GM19035 (cell line): ENCODE data around the gene ANKRD40CL.
A peak's percentile ranks its signal among the peaks of the same experiment; 100 is the strongest.

ENCODE experiments used
- ATAC-seq: cut with Tn5 transposase; IDR thresholded peaks from one replicate; pipeline ENCODE4 v1.9.1; 2021; ENCODE audit not compliant: unreplicated experiment

The ANKRD40CL gene

GRCh38 chr17:50719144-50719923, 48.0 kb downstream of the ANKRD40CL start, which contains the start of gene LUC7L3:
Gene LUC7L3 (plus strand): TSS chr17:50719603. CDS start chr17:50719733, 130 bp downstream.
- ATAC-seq, result peak; percentile 88

- no peak for ATAC-seq
Observed at GRCh38 chr17:50715471-50715870, 51.8 kb downstream of the ANKRD40CL start.

- no peak for ATAC-seq
Observed at GRCh38 chr17:50712641-50713040, 54.7 kb downstream of the ANKRD40CL start.
